ENCODE results near the gene ZNF483.
"Not testable (repeated sequence)": the region's sequence is repeated elsewhere in the genome, so short reads cannot be mapped to it uniquely, and the experiment has no call there.

Gene ZNF483

DNA sequence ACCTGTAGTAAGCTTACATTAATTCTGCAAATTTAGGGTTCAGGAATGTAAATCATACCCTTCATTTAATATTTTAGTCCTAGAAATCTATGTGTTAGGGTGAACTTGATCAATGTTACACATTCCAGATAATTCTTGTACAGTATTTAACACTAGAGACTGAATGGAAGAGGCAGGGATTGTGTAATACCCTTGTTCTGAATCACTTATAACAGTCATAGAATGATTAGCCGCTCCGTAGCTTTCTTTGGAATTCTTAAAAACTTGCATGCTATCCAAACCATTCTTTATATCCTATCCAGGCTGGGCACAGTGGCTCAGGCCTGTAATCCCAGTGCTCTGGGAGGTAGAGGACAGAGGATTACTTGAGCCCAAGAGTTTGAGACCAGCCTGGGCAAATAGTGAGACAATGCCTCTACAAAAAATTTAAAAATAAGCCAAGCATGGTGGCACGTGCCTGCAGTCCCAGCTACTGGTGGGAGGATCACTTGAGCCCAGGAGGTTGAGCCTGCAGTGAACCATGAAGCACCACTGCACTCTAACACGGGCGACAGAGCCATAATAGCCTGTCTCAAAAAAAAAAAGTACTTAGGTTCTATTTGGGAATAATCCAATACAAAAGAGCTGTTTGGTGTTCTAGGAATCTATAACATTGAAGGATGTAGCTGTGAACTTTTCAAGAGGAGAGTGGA lies 8.3 kb downstream of the ZNF483 start:
- FAIRE-seq (no peak), DNase-seq (ENCODE audit: extremely low spot score, insufficient read length, low read depth) (no peak)

DNA sequence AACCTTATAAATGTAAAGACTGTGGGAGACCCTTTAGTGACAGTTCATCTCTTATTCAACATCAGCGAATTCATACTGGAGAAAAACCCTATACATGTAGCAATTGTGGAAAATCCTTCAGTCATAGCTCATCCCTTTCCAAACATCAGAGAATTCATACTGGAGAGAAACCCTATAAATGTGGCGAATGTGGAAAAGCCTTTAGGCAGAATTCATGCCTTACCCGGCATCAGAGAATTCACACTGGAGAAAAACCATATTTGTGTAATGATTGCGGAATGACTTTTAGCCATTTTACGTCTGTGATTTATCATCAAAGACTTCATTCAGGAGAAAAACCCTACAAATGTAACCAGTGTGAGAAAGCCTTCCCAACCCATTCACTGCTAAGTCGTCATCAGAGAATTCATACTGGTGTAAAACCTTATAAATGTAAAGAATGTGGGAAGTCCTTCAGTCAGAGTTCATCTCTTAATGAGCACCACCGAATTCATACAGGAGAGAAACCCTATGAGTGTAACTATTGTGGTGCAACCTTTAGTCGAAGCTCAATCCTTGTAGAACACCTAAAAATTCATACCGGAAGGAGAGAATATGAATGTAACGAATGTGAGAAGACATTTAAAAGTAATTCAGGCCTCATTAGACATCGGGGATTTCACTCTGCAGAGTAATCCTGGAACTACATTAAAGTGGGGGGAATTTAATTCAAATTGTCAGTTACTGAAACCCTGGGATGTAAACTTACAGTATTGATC lies 17.7 kb downstream of the ZNF483 start:
- FAIRE-seq (no peak), DNase-seq (ENCODE audit: extremely low spot score, insufficient read length, low read depth) (no peak)

DNA sequence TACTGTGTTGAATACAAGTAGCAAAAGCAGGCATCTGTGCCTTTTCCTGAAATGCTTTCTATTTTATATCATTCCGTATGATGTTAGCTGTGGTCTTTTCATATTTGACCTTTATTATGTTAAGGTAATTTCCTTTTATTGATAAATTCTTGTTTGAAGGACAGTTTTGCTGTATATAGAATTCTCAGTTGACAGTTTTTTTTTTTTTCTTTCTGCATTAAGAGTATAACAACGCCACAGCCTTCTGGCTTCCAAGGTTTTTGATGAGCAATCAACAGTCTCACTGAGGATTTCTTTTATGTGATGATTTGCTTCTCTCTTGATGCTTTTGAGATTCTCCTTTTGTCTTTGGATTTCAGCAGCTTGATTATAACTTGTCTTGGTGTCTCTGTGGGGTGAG lies 23.6 kb downstream of the ZNF483 start:
- FAIRE-seq = no peak
- DNase-seq (ENCODE audit: extremely low spot score, insufficient read length, low read depth) = no peak

DNA sequence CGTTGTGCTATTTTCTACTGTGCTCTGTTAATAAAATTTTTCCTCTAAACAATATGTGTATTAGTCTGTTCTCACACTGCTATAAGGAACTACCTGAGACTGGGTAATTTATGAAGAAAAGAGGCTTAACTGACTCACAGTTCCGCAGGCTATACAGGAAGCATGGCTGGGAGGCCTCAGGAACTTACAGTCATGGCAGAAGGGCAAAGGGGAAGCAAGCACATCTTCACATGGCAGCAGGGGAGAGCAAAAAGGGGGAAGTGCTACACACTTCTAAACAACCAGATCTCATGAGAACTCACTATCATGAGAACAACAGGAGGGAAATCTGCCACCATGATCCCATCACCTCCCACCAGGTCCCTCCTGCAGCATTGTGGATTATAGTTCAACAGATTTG lies 30.4 kb downstream of the ZNF483 start:
- not testable (repeated sequence) for DNase-seq (ENCODE audit: extremely low spot score, insufficient read length, low read depth); FAIRE-seq

DNA sequence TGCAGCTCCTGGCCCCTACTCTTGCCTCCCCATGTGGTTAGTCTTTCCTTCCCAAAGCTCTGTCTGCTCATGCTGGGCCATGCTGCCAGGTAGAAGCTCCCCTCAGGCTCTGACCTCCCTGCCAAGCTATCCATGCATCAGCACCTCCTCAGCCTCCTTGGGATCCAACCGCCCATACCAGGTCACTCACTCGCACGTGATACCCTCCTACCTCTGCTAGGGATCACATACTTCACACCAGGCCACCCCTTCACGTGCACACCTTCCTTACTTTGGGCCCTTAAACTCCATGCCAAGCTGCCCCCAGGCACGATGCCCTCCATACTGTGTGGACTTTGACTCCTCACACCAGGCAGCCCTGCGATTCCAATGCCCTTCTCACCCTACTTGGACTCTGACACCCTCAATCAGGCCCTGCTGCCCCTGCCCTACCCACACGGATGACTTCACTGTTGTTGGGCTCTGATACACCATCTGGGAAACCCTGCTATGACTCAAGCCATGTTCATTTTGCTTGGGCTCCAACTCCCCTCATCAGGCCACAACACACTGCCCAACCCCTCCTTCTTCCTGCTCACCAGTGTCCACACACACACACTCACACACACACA lies 34.1 kb downstream of the ZNF483 start:
- FAIRE-seq (no peak), DNase-seq (ENCODE audit: extremely low spot score, insufficient read length, low read depth) (no peak)

DNA sequence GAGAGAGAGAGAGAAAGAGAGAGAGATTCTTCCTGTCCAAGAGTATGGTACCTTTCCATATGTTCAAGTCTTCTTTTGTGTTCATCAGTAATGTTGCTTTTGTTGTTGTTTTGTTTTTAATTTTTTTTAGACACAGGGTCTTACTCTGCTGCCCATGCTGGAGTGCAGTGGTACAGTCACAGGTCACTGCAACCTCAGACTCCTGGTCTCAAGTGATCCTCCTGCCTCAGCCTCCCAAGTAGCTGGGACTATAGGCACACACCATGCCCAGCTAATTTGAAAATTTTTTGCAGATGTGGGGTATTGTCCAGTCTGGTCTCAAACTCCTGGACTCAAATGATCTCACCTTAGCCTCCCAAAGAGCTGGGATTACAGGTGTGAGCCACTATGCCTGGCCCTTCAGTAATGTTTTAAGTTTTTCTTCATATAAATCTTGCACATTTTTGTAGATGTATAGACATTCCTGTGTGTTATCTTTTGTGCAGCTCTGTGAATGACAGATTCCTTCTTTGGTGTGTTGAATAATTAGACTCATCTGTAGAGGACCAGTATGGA lies 36.3 kb downstream of the ZNF483 start:
- FAIRE-seq (no peak), DNase-seq (ENCODE audit: extremely low spot score, insufficient read length, low read depth) (no peak)

DNA sequence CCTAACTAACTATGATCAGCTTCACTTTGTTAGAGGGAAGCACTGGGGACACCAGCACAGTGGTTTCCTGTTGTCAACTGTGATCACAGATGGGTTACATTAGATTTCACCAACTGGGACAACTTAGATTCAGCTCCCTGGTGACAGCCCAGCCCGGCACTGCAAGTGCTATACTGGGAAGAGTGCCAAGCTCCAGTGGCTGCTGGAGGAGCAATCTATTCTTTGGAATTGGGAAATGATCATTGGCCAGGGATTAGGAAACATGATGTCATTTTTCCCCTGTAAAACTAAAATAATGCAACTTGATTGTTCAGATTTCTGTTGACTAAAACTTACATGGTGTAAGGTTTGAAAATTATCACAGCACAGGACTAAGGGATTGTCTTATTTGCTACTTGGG lies 41.3 kb downstream of the ZNF483 start:
- FAIRE-seq (no peak), DNase-seq (ENCODE audit: extremely low spot score, insufficient read length, low read depth) (no peak)

DNA sequence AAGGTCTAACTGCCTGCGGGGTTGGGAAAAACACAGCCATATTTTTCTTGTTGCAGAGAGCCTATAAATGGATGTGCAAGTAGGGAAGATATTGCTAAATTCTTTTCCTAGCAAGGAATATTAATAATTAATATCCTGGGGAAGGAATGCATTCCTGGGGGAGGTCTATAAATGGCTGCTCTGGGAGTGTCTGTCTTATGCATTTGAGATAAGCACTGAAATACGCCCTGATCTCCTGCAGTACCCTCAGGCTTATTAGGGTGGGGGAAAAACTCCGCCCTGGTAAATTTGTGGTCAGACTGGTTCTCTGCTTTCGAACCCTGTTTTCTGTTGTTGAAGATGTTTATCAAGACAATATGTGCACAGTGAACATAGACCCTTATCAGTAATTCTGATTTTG lies 43.1 kb downstream of the ZNF483 start:
- DNase-seq (ENCODE audit: extremely low spot score, insufficient read length, low read depth); FAIRE-seq: not testable (repeated sequence)

DNA sequence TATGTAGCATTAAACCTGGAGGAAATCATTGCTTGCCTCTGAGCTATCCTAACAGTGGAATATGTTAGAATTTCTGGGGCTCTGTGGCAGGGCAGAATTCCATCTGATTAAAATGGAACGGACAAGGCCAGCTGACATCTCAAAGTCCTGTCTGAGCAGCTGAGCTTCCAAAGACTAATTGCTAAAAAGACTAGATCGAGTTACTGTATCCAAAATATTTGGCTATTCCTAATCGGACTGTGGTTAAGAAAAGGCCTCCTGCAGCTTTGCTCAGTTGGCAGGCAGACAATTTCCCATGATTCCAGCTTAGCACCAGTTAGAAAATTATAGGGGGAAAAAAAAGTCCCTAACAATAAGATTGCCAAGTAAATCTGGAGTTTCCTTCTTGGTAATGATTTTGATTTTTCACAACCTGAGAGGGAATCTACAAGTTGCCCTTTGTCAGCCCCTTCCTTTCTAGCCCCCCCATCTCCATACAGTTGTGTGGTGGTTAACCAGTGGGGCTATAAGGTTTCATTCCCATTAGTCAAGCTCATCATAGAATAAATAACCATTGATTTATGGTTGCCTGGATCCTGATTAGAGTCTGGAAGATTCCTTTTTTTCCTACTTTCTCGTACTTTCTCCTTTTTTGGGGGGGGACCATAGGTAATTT lies 48.1 kb downstream of the ZNF483 start:
- DNase-seq (ENCODE audit: extremely low spot score, insufficient read length, low read depth) (no peak), FAIRE-seq (no peak)

DNA sequence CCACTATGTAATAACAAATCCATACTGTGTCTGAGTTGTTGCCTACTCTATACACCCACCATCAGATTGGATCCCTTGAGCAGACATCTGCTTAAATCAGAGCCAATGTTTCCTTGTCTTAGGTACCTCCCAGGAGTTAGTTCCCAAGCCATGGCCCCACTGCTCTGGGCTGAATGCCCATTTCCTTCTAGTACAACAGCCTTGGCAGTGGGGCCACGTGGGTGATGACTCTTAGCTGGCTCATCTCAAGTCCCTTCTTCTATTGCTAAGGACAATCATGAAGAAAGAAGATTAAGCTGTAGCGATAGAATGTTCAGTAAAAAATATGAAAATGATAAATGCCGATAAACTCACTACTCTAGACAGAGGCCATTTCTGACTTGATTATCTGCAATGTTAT lies 57.9 kb downstream of the ZNF483 start:
- no peak for DNase-seq (ENCODE audit: extremely low spot score, insufficient read length, low read depth)
- FAIRE-seq = no peak

DNA sequence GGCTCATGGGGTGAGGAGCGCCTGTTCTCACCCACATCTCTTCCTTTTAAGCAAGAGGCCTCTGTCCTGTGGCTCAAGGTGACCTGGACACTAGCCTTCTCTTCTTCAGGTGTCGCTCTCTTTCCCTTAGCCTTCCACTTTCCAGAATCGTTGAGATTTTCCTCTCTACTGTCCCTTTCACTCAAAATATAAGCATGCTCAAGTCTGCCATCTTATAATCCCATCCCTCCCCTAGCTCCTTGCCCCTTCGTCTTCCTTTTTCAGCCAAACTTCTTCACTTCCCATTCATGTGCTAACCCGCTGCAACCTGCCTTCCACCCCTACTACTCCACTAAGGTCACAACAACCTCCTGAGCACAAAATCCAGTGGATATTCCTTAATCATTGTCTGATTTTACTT lies 61.4 kb downstream of the ZNF483 start:
- no peak for FAIRE-seq

DNA sequence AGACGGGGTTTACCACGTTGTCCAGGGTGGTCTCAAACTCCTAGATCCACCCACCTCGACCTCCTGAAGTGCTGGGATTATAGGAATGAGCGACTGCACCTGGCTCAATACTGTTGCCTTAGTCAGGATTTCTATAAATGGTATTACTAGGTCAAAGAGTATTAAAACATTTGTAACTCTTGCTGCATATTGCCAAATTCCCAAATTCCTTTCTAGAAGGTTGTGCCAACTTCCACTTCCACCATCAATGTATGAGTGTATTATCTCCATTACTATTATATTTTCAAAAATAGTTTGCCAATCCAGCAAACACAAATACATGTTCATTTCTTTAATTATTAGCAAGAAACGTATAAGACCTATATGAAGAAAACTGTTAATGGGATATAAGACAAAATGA lies 63.9 kb downstream of the ZNF483 start:
- DNase-seq (ENCODE audit: extremely low spot score, insufficient read length, low read depth) (no peak), FAIRE-seq (no peak)

More for the DNA sequence above, 61.4 kb downstream of the ZNF483 start:
- DNase-seq (ENCODE audit: extremely low spot score, insufficient read length, low read depth) = no peak

DNA sequence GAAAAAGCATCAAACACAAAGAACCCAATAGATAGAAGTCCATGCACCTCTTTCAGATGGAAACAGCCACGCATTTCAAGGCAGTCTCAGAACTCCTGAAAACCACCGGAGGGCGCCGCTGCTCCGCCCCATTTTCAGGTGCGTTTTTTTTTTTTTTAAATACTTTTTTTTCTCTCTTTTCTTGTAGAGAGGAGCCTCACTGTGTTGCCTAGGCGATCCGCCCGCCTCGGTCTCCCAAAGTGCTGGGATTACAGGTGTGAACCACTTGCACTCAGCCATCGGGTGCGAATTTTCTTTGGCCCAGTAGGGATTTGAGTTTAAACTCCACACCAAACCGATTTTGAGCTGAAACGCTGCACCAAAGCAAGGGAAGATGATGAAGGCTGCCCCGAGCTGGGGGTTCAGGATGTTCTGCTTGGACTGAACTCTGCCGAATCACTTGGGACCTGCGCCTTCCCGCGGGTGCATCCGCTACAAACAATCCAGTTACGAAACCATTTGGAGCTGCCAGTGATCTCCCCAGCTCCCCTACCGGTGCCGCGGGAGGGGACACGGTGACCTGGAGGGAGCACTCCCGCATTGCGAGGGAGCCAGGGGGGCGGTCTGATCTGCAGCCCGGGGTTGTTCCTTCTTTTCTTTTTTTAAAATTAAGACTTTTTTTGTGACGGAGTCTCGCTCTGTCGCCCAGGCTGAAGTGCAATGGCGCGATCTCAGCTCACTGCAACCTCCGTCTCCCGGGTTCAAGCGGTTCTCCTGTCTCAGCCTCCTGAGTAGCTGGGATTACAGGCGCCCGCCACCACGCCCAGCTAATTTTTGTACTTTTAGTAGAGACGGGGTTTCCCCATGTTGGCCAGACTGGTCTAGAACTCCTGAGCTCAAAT lies 73.1 kb downstream of the ZNF483 start:
- peak; percentile 15 for FAIRE-seq
- DNase-seq (ENCODE audit: extremely low spot score, insufficient read length, low read depth) = peak; percentile 30

DNA sequence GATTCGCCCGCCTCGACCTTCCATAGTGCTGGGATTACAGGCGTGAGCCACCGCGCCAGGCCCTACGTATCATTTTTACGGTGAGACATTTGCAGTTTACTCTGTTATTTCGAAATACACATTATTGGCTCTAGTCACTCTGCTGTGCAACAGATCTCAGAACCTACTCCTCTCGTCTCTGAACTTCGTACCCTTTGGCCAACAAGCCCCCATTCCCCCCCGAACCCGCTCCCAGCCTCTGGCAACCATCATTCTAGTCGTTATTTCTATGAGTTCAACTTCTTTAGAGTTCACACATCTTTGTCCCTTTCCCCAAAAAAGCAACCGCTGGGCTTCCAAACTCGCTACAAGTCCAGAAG lies 73.7 kb downstream of the ZNF483 start:
- DNase-seq (ENCODE audit: extremely low spot score, insufficient read length, low read depth) (no peak), FAIRE-seq (no peak)

DNA sequence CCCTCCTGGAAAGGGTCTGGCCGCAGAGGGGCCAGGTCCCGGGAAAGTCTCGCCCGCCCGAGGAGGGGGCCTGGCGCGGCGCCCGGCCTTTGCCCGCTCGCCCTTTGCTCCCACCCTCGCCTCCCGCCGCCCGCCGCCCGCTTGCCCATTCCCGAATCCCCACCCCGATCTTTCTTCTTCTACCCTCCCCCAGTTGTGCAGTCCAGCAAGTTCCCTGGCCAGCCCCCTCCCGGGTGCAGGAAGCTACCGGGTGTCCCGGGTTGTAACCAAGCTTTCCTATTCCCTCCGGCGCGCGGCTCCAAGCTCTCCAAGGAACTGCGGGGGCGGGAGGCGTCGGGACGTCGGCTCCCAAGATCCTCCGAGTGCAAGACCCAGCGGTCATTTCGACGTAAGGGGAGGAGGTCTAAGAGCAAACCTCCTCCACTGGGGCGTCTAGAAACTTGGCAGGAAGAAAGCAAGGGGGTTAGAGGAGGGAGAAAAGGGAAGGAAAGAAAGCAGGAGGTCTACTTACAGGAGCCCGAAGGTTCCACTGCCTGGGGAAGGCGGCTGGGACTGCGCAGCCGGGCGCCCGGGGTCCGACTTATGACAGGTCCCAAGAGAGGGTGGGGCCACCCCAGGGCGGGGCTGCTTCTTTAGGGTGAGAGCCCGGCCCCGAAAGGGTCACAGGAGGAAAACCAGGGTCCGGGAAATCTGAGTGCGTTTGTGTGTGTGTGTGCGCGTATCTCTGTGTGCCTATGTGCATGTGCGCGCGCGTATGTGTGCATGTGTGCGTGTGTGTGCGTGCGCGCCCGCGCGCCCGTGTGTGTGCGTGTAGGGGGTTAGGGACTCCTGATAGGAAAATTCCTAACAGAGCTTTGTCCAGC lies 74.3 kb downstream of the ZNF483 start, which contains the start of gene PTGR1:
TSS of gene PTGR1 (minus strand) at position 556 of the 863 bp plus-strand sequence. CDS start 2,225 bp downstream, outside the sequence.
- FAIRE-seq (no peak), DNase-seq (ENCODE audit: extremely low spot score, insufficient read length, low read depth) (no peak)

DNA sequence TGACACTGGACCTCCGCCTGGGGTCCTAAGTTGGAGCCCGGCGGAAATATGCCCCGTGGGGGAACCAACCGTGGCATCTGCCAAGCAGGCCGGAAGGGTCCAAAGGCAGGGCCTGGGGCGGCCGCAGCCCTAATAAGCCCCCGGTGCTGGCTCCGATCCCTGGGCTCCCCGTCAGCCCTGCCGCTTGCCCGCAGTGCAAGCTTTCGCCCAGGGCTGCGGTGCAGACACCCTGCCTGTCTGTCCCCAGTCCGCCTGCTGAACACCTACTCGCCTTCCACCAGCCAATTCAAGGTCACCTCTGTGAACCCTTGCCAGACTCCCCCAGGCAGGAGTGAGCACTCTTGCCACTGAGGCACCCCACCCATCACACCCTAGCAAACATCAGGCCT lies 75.0 kb downstream of the ZNF483 start:
- FAIRE-seq (no peak), DNase-seq (ENCODE audit: extremely low spot score, insufficient read length, low read depth) (no peak)

DNA sequence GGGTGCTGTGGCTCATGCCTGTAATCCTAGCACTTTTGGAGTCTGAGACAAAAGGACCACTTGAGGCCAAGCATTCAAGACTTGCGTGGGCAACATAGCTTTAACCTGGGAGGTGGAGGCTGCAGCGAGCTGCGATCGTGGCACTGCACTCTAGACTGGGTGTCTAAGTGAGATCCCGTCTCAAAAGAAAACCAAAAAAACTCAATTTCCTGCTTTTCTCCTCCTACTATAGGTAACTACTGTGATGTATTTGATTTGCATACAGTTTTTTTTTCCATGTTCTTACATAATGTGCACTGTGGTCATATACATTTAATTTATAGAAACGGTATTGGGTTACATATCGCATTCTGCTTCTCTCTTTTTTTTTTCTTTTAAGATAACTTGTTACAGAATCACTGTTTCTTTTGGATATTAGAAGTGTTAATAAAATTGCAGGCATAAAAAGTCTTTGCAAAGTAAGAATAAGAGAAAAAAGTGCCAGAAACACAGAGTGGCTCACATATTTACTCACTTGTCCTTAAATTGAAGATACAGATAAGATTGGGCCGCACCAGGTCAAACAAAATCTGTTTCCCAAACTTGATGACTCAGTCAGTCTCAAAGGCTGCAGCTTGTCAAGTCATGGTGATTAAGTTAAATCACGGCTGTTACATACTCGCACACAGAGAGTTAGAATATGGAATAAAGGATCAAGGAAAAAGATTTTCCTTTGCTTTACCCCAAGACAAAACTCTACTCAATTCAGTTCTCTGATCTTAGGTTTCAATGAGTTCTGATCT lies 76.4 kb downstream of the ZNF483 start:
- DNase-seq (ENCODE audit: extremely low spot score, insufficient read length, low read depth) (no peak), FAIRE-seq (no peak)

DNA sequence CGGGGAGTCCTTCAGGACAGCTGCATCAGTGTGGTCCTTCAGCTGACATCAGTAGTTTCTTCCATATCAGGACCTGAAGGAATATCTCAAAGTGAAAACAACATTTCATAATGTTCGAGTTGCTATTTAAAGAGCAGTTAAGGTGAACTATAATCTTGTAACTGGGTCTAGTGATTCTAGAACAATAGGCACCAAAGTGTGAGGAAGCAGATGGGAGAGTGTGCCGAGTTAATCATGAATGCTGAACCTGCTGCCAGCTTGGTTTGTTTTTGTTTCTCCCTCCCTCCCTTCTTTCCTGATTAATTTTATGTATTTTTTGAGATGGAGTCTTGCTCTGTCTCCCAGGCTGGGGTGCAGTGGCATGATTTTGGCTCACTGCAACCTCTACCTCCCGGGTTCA lies 78.1 kb downstream of the ZNF483 start:
- DNase-seq (ENCODE audit: extremely low spot score, insufficient read length, low read depth) (no peak), FAIRE-seq (no peak)
